Measurements from ENCODE around the gene EPHA4. TPM values are rescaled to one million over a fixed set of nuclear protein-coding genes. Genes with fewer than 3 reads are reported as not detected.

The EPHA4 gene
- polyA plus RNA-seq, 1 of the 3 experiments (the other 2 are of a cell fraction), result 0.90 TPM

- TF ChIP-seq FOSL2 (IDR thresholded peaks at IDR 0.05; ENCODE audit: borderline replicate concordance, low read depth) (no peak), ZBTB33 (IDR thresholded peaks at IDR 0.05; ENCODE audit: borderline replicate concordance, low read depth) (no peak)
These were observed 117.5 kb downstream of the EPHA4 start for GRCh38 chr2:221454459-221455105.

GRCh38 chr2:221451862-221452788 is 120.0 kb downstream of the EPHA4 start:
- Histone ChIP-seq H3K4me3 (ENCODE audit: low read depth in 2 of 2, low read length in 1 of 2) (no peak overlapping the region), H3K9me3 (no peaks in the 10 kb centered on the region), H3K9me2 (no peaks in the 10 kb centered on the region), H3K9ac (no peak overlapping the region), H4K20me1 (ENCODE audit: insufficient read depth) (no peaks in the 10 kb centered on the region), H3K27ac (ENCODE audit: low read depth in 2 of 2, low read length in 1 of 2) (no peak overlapping the region), H3K36me3 (replicated peaks in 1 of 2; ENCODE audit: control insufficient read depth in 1 of 2, insufficient read depth in 2 of 2, low read length in 1 of 2) (no peaks in the 10 kb centered on the region), H3F3A (replicated peaks; ENCODE audit: insufficient read depth) (no peaks in the 10 kb centered on the region), H3K27me3 (ENCODE audit: insufficient read depth) (no peaks in the 10 kb centered on the region), H3K79me2 (ENCODE audit: insufficient read depth) (no peaks in the 10 kb centered on the region), H2AFZ (ENCODE audit: low read depth) (no peak overlapping the region), H3K4me2 (no peak overlapping the region), H3K4me1 (ENCODE audit: control insufficient read depth in 1 of 2, insufficient read depth in 2 of 2, low read depth in 1 of 2, low read length in 1 of 2) (no peaks in the 10 kb centered on the region)
- ChIA-PET CTCF (interaction anchor here (0.7 kb wide), 1 partner anchor 83 kb away, joined by 3 read pairs; no protein-coding TSS in a partner anchor), POLR2A (no interaction called here)
- DNase-seq, result no peak
- 30% methylated on average over 13 of the region's 13 CpGs for WGBS (ENCODE audit: low lambda C conversion rate)
- no peak for TF ChIP-seq TAF1 (IDR thresholded peaks at IDR 0.05; ENCODE audit: borderline replicate concordance, low read depth, low read length)
- no peak for TF ChIP-seq MAX (IDR thresholded peaks at IDR 0.05; ENCODE audit: low read depth)
- TF ChIP-seq ZBTB33 (IDR thresholded peaks at IDR 0.05; ENCODE audit: borderline replicate concordance, low read depth), result no peak
- TF ChIP-seq USF1 (IDR thresholded peaks at IDR 0.05; ENCODE audit: borderline replicate concordance, low read depth), result no peak
- TF ChIP-seq GABPA (IDR thresholded peaks at IDR 0.05; ENCODE audit: low read depth), result no peak
- no peak for TF ChIP-seq NRF1 (IDR thresholded peaks at IDR 0.05; ENCODE audit: low read depth, low read length)
- TF ChIP-seq EP300 (IDR thresholded peaks at IDR 0.05; ENCODE audit: borderline replicate concordance in 1 of 2, low read depth in 1 of 2, low read length in 1 of 2), result no peak
- no peak for TF ChIP-seq IRF3 (IDR thresholded peaks at IDR 0.05; ENCODE audit: low read depth, low read length)
- no peak for TF ChIP-seq YY1 (IDR thresholded peaks at IDR 0.05; ENCODE audit: low read depth)
- no peak for TF ChIP-seq PBX3 (IDR thresholded peaks at IDR 0.05)
- no peak for TF ChIP-seq MEF2A (IDR thresholded peaks at IDR 0.05; ENCODE audit: borderline replicate concordance, low read depth)
- TF ChIP-seq RXRA (IDR thresholded peaks at IDR 0.05; ENCODE audit: borderline replicate concordance, low read depth), result no peak
- no peak for TF ChIP-seq RCOR1 (IDR thresholded peaks at IDR 0.05; ENCODE audit: low read length)

More at GRCh38 chr2:221454459-221455105, 117.5 kb downstream of the EPHA4 start:
- Histone ChIP-seq H3K27me3 (ENCODE audit: insufficient read depth) (no peaks in the 10 kb centered on the region), H3K4me1 (ENCODE audit: control insufficient read depth in 1 of 2, insufficient read depth in 2 of 2, low read depth in 1 of 2, low read length in 1 of 2) (no peaks in the 10 kb centered on the region), H3K9ac (no peak overlapping the region), H4K20me1 (ENCODE audit: insufficient read depth) (no peaks in the 10 kb centered on the region), H3K4me3 (ENCODE audit: low read depth in 2 of 2, low read length in 1 of 2) (no peak overlapping the region), H3K27ac (ENCODE audit: low read depth in 2 of 2, low read length in 1 of 2) (no peak overlapping the region), H3K9me2 (no peaks in the 10 kb centered on the region), H3F3A (replicated peaks; ENCODE audit: insufficient read depth) (no peaks in the 10 kb centered on the region), H2AFZ (ENCODE audit: low read depth) (no peak overlapping the region), H3K36me3 (replicated peaks in 1 of 2; ENCODE audit: control insufficient read depth in 1 of 2, insufficient read depth in 2 of 2, low read length in 1 of 2) (no peaks in the 10 kb centered on the region), H3K9me3 (no peaks in the 10 kb centered on the region), H3K79me2 (ENCODE audit: insufficient read depth) (no peaks in the 10 kb centered on the region), H3K4me2 (no peak overlapping the region)
- POLR2A ChIA-PET, result interaction anchor here (0.6 kb wide), 1 partner anchor 26 kb away, joined by 3 read pairs; no protein-coding TSS in a partner anchor
- CTCF ChIA-PET, result no interaction called here
- no peak for DNase-seq
- WGBS (ENCODE audit: low lambda C conversion rate), result 3% methylated on average over 3 of the region's 3 CpGs
